ENCODE measurements around the gene TBC1D25. TPM values are rescaled to one million over a fixed set of nuclear protein-coding genes. Genes with fewer than 3 reads are reported as not detected.

The TBC1D25 gene
- 10 to 100 TPM; 12.1 to 12.9 TPM for total RNA-seq

GRCh38 chrX:48539345-48540027, at the start of gene TBC1D25:
TBC1D25 (plus strand) TSS chrX:48539714; CDS start chrX:48539798, 84 bp downstream.
- Mint-ChIP-seq H3K4me1 (peaks cover 15% of the 10 kb centered on the region), H3K36me3 (peaks cover 6% of the 10 kb centered on the region), H3K9me3 (no peaks in the 10 kb centered on the region), H3K4me3 (peak within 1 kb of the TSS; percentile 95), H3K27me3 (no peaks in the 10 kb centered on the region), H3K27ac (peak within 1 kb of the TSS; percentile 97)
- peak; percentile 94 for DNase-seq

- no peaks in the 10 kb centered on the region for H3K27me3 Mint-ChIP-seq
- H3K4me1 Mint-ChIP-seq, result no peaks in the 10 kb centered on the region
- no peak for DNase-seq
- no peaks in the 10 kb centered on the region for H3K36me3 Mint-ChIP-seq
- no peak overlapping the region for H3K27ac Mint-ChIP-seq
- H3K9me3 Mint-ChIP-seq, result no peaks in the 10 kb centered on the region
- H3K4me3 Mint-ChIP-seq, result no peak overlapping the region
These were observed 49.6 kb upstream of the TBC1D25 start for GRCh38 chrX:48489892-48490291.

GRCh38 chrX:48490661-48491060, 48.9 kb upstream of the TBC1D25 start:
- Mint-ChIP-seq H3K9me3 (no peaks in the 10 kb centered on the region), H3K27ac (no peak overlapping the region), H3K4me3 (no peak overlapping the region), H3K4me1 (no peaks in the 10 kb centered on the region), H3K27me3 (no peaks in the 10 kb centered on the region), H3K36me3 (no peaks in the 10 kb centered on the region)
- no peak for DNase-seq

- Mint-ChIP-seq H3K4me3 (no peak overlapping the region), H3K27ac (no peak overlapping the region), H3K27me3 (no peaks in the 10 kb centered on the region), H3K9me3 (no peaks in the 10 kb centered on the region), H3K4me1 (no peaks in the 10 kb centered on the region), H3K36me3 (no peaks in the 10 kb centered on the region)
- DNase-seq, result no peak
These were observed 47.7 kb upstream of the TBC1D25 start for GRCh38 chrX:48491809-48492208.

- DNase-seq, result no peak
- Mint-ChIP-seq H3K4me3 (no peak overlapping the region), H3K27ac (no peak overlapping the region), H3K9me3 (no peaks in the 10 kb centered on the region), H3K27me3 (no peaks in the 10 kb centered on the region), H3K4me1 (no peaks in the 10 kb centered on the region), H3K36me3 (no peaks in the 10 kb centered on the region)
These were observed 47.1 kb upstream of the TBC1D25 start for GRCh38 chrX:48492293-48492910.

- H3K9me3 Mint-ChIP-seq, result no peaks in the 10 kb centered on the region
These were observed 45.6 kb upstream of the TBC1D25 start for GRCh38 chrX:48493890-48494364.

GRCh38 chrX:48496660-48497059, 42.9 kb upstream of the TBC1D25 start:
- Mint-ChIP-seq H3K36me3 (no peaks in the 10 kb centered on the region), H3K27ac (no peak overlapping the region), H3K4me3 (no peak overlapping the region), H3K4me1 (no peaks in the 10 kb centered on the region), H3K27me3 (no peaks in the 10 kb centered on the region), H3K9me3 (no peaks in the 10 kb centered on the region)
- no peak for DNase-seq

More at GRCh38 chrX:48493890-48494364, 45.6 kb upstream of the TBC1D25 start:
- Mint-ChIP-seq H3K4me3 (no peak overlapping the region), H3K27ac (no peak overlapping the region), H3K4me1 (no peaks in the 10 kb centered on the region), H3K36me3 (no peaks in the 10 kb centered on the region), H3K27me3 (no peaks in the 10 kb centered on the region)
- no peak for DNase-seq

- Mint-ChIP-seq H3K27me3 (no peaks in the 10 kb centered on the region), H3K9me3 (no peaks in the 10 kb centered on the region), H3K36me3 (no peaks in the 10 kb centered on the region), H3K4me1 (no peaks in the 10 kb centered on the region), H3K4me3 (no peak overlapping the region), H3K27ac (no peak overlapping the region)
- DNase-seq, result no peak
These were observed 41.6 kb upstream of the TBC1D25 start for GRCh38 chrX:48497871-48498270.

GRCh38 chrX:48498374-48498809, 41.1 kb upstream of the TBC1D25 start:
- no peaks in the 10 kb centered on the region for H3K36me3 Mint-ChIP-seq
- no peaks in the 10 kb centered on the region for H3K4me1 Mint-ChIP-seq
- no peaks in the 10 kb centered on the region for H3K9me3 Mint-ChIP-seq
- H3K4me3 Mint-ChIP-seq, result no peak overlapping the region
- H3K27me3 Mint-ChIP-seq, result no peaks in the 10 kb centered on the region
- DNase-seq, result no peak
- H3K27ac Mint-ChIP-seq, result no peak overlapping the region

GRCh38 chrX:48504261-48504660, 35.3 kb upstream of the TBC1D25 start:
- H3K9me3 Mint-ChIP-seq, result no peaks in the 10 kb centered on the region
- no peaks in the 10 kb centered on the region for H3K36me3 Mint-ChIP-seq
- no peaks in the 10 kb centered on the region for H3K4me1 Mint-ChIP-seq
- no peaks in the 10 kb centered on the region for H3K27me3 Mint-ChIP-seq
- H3K27ac Mint-ChIP-seq, result no peak overlapping the region
- no peak for DNase-seq
- H3K4me3 Mint-ChIP-seq, result no peak overlapping the region

- H3K4me1 Mint-ChIP-seq, result peaks cover 5% of the 10 kb centered on the region
- H3K27me3 Mint-ChIP-seq, result no peaks in the 10 kb centered on the region
- H3K4me3 Mint-ChIP-seq, result no peak overlapping the region
- DNase-seq, result no peak
- no peaks in the 10 kb centered on the region for H3K36me3 Mint-ChIP-seq
- no peak overlapping the region for H3K27ac Mint-ChIP-seq
- no peaks in the 10 kb centered on the region for H3K9me3 Mint-ChIP-seq
These were observed 34.0 kb upstream of the TBC1D25 start for GRCh38 chrX:48505481-48505880.

GRCh38 chrX:48507246-48507645, 32.3 kb upstream of the TBC1D25 start:
- H3K9me3 Mint-ChIP-seq, result no peaks in the 10 kb centered on the region
- no peak overlapping the region for H3K27ac Mint-ChIP-seq
- H3K4me1 Mint-ChIP-seq, result peaks cover 9% of the 10 kb centered on the region
- no peaks in the 10 kb centered on the region for H3K27me3 Mint-ChIP-seq
- peaks cover 2% of the 10 kb centered on the region for H3K36me3 Mint-ChIP-seq
- no peak for DNase-seq
- H3K4me3 Mint-ChIP-seq, result no peak overlapping the region

- H3K36me3 Mint-ChIP-seq, result peaks cover 2% of the 10 kb centered on the region
- no peaks in the 10 kb centered on the region for H3K27me3 Mint-ChIP-seq
- peak within 1 kb of the TSS; percentile 88 for H3K27ac Mint-ChIP-seq
- DNase-seq, result peak; percentile 83
- peaks cover 9% of the 10 kb centered on the region for H3K4me1 Mint-ChIP-seq
- H3K9me3 Mint-ChIP-seq, result no peaks in the 10 kb centered on the region
- peak within 1 kb of the TSS; percentile 93 for H3K4me3 Mint-ChIP-seq
These were observed 30.9 kb upstream of the TBC1D25 start, which contains the start of gene PORCN for GRCh38 chrX:48508400-48509244. PORCN (plus strand) TSS chrX:48508992; CDS start chrX:48509821, 829 bp downstream.

GRCh38 chrX:48509245-48509590, 30.3 kb upstream of the TBC1D25 start:
- Mint-ChIP-seq H3K27ac (peak overlapping the region; percentile 86), H3K9me3 (no peaks in the 10 kb centered on the region), H3K36me3 (peaks cover 2% of the 10 kb centered on the region), H3K4me3 (peak overlapping the region; percentile 93), H3K4me1 (peaks cover 9% of the 10 kb centered on the region), H3K27me3 (no peaks in the 10 kb centered on the region)
- DNase-seq, result no peak

GRCh38 chrX:48509619-48510018, 29.9 kb upstream of the TBC1D25 start:
- Mint-ChIP-seq H3K36me3 (peaks cover 2% of the 10 kb centered on the region), H3K9me3 (no peaks in the 10 kb centered on the region), H3K27ac (peak overlapping the region; percentile 86), H3K4me1 (peaks cover 9% of the 10 kb centered on the region), H3K27me3 (no peaks in the 10 kb centered on the region), H3K4me3 (peak overlapping the region; percentile 93)
- no peak for DNase-seq
